PC-3 (cell line): ENCODE measurements around the gene PKIG. TPM values are rescaled to one million over a fixed set of nuclear protein-coding genes. Genes with fewer than 3 reads are reported as not detected.

Experiments
- ATAC-seq: fragments of 200-7000 bp; cut with Tn5 transposase; 2 replicates; pipeline ENCODE4 v1.9.1; 2020; ENCODE audit warnings: mild to moderate bottlenecking, moderate library complexity
- BruUV-seq: library from RNA; stranded (reverse); fragments of 400-500 nt; replicated peaks from 2 replicates; lab custom pipeline; 2021; lab: Mats Ljungman, UMichigan
- CTCF ChIA-PET: fragments of 300-600 bp; sonication (Branson Sonifier 250); formaldehyde crosslinking; loops from one replicate; lab custom pipeline; 2022; ENCODE audit warnings: antibody characterized with exemption; lab: Charles Lee
- POLR2A ChIA-PET: fragments of 300-600 bp; sonication (Branson Sonifier 250); formaldehyde crosslinking; loops from one replicate; lab custom pipeline; 2022; ENCODE audit warnings: antibody characterized with exemption; ENCODE audit not compliant: unreplicated experiment; lab: Charles Lee
- DNase-seq: peaks from one replicate; pipeline ENCODE4 v3.0.0-alpha.2; 2015
- H2AFZ ChIP-seq: fragments of 300-600 bp; sonication (generic); 2 replicates; pipeline ENCODE4 v1.6.0; 2016; ENCODE audit warnings: antibody characterized with exemption, low read length
- H3F3A ChIP-seq: fragments of 300-600 bp; sonication (generic); one replicate; pipeline ENCODE4 v1.6.0; 2017; ENCODE audit warnings: antibody characterized with exemption, low read length, control low read depth, mild to moderate bottlenecking; ENCODE audit not compliant: unreplicated experiment
- H3K27ac ChIP-seq: fragments of 300-600 bp; sonication (generic); 2 replicates; pipeline ENCODE4 v1.5.1; 2016; ENCODE audit warnings: mild to moderate bottlenecking, low read length
- H3K27me3 ChIP-seq: fragments of 300-600 bp; sonication (generic); 2 replicates; pipeline ENCODE4 v1.6.1; 2016; ENCODE audit warnings: low read length, mixed read lengths
- H3K36me3 ChIP-seq: fragments of 300-600 bp; sonication (generic); 2 replicates; pipeline ENCODE4 v1.6.1; 2016; ENCODE audit warnings: low read depth, mixed run types, low read length, mixed read lengths
- H3K4me1 ChIP-seq: fragments of 300-600 bp; sonication (generic); 2 replicates; pipeline ENCODE4 v1.5.1; 2016; ENCODE audit warnings: low read length; ENCODE audit not compliant: insufficient read depth
- H3K4me2 ChIP-seq: fragments of 300-600 bp; sonication (generic); 2 replicates; pipeline ENCODE4 v1.6.0; 2016; ENCODE audit warnings: low read length
- H3K4me3 ChIP-seq: fragments of 300-600 bp; sonication (generic); 2 replicates; pipeline ENCODE4 v1.5.1; 2016; ENCODE audit warnings: mild to moderate bottlenecking, low read length, mixed read lengths
- H3K79me2 ChIP-seq: fragments of 300-600 bp; sonication (generic); 2 replicates; pipeline ENCODE4 v1.6.1; 2017; ENCODE audit warnings: low read length, mixed read lengths
- H3K9ac ChIP-seq: fragments of 300-600 bp; sonication (generic); 2 replicates; pipeline ENCODE4 v1.6.0; 2016; ENCODE audit warnings: mild to moderate bottlenecking, low read length
- H3K9me2 ChIP-seq: fragments of 300-600 bp; sonication (generic); replicated peaks from 2 replicates; pipeline ENCODE4 v1.6.1; 2016; ENCODE audit warnings: mixed run types, low read length, mixed read lengths
- H3K9me3 ChIP-seq: fragments of 300-600 bp; sonication (generic); 2 replicates; pipeline ENCODE4 v1.6.1; 2016; ENCODE audit warnings: low read length, mixed read lengths
- H4K20me1 ChIP-seq: fragments of 300-600 bp; sonication (generic); 2 replicates; pipeline ENCODE4 v1.6.1; 2016; ENCODE audit warnings: low read length, mixed read lengths
- EZH2 ChIP-seq: fragments of 300-600 bp; sonication (generic); IDR thresholded peaks from one replicate; pipeline ENCODE4 v1.6.1; 2017; ENCODE audit warnings: antibody characterized with exemption, mild to moderate bottlenecking, low read length; ENCODE audit not compliant: unreplicated experiment
- EZH2phosphoT487 ChIP-seq: fragments of 300-600 bp; sonication (generic); IDR thresholded peaks from 2 replicates; pipeline ENCODE4 v1.6.1; 2018; ENCODE audit warnings: mild to moderate bottlenecking, antibody characterized with exemption, low read length, borderline replicate concordance
- intact Hi-C: fragments of 100-400 bp; cut with micrococcal nuclease; formaldehyde crosslinking; loops from 2 replicates; pipeline ENCODE4 v1.9.0; 2023
- total RNA-seq: library from RNA; depleted of rRNA; stranded (reverse); fragments of >200 nt; gene quantifications from 2 replicates; pipeline ENCODE4 v1.2.3, GENCODE V29; 2014
- TF ChIP-seq, protein P1 (sequence below): fragments of 300-600 bp; sonication (generic); conservative IDR thresholded peaks from 2 replicates; pipeline ENCODE4 v1.5.1; 2017; ENCODE audit warnings: antibody characterized with exemption, low read depth, mild to moderate bottlenecking, low read length

PKIG gene
- total RNA-seq, 1 experiment from 2014 or later = 47.5 TPM

GRCh38 chr20:44609006-44609515 lies 26.7 kb downstream of the PKIG start:
- Histone ChIP-seq H3K36me3 (no peaks in the 10 kb centered on the region), H3K4me3 (no peak overlapping the region), H3K9me2 (no peaks in the 10 kb centered on the region), H2AFZ (0 out of 2 replicates have a peak overlapping the region, but pooled peaks have one; percentile 71), H3K27me3 (no peaks in the 10 kb centered on the region), H4K20me1 (no peaks in the 10 kb centered on the region), H3K27ac (peak overlapping the region; percentile 65), H3K4me2 (no peak overlapping the region), H3K9ac (peak overlapping the region; percentile 59), H3F3A (no peaks in the 10 kb centered on the region), H3K79me2 (no peaks in the 10 kb centered on the region), H3K9me3 (no peaks in the 10 kb centered on the region), H3K4me1 (peaks cover 8% of the 10 kb centered on the region)
- ChIA-PET CTCF (interaction anchor here (0.6 kb wide), 1 partner anchor 224 kb away, joined by 4 read pairs; no protein-coding TSS in a partner anchor), POLR2A (no interaction called here)
- ATAC-seq (peak; percentile 3; the same call in 1 of the 2 replicates), DNase-seq (no peak)
- no TSS peak for BruUV-seq
- intact Hi-C loops = no loop called here
- TF ChIP-seq EZH2 (no peak), EZH2phosphoT487 (no peak)
- TF ChIP-seq, protein P1, sequence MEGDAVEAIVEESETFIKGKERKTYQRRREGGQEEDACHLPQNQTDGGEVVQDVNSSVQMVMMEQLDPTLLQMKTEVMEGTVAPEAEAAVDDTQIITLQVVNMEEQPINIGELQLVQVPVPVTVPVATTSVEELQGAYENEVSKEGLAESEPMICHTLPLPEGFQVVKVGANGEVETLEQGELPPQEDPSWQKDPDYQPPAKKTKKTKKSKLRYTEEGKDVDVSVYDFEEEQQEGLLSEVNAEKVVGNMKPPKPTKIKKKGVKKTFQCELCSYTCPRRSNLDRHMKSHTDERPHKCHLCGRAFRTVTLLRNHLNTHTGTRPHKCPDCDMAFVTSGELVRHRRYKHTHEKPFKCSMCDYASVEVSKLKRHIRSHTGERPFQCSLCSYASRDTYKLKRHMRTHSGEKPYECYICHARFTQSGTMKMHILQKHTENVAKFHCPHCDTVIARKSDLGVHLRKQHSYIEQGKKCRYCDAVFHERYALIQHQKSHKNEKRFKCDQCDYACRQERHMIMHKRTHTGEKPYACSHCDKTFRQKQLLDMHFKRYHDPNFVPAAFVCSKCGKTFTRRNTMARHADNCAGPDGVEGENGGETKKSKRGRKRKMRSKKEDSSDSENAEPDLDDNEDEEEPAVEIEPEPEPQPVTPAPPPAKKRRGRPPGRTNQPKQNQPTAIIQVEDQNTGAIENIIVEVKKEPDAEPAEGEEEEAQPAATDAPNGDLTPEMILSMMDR = no peak

DNA sequence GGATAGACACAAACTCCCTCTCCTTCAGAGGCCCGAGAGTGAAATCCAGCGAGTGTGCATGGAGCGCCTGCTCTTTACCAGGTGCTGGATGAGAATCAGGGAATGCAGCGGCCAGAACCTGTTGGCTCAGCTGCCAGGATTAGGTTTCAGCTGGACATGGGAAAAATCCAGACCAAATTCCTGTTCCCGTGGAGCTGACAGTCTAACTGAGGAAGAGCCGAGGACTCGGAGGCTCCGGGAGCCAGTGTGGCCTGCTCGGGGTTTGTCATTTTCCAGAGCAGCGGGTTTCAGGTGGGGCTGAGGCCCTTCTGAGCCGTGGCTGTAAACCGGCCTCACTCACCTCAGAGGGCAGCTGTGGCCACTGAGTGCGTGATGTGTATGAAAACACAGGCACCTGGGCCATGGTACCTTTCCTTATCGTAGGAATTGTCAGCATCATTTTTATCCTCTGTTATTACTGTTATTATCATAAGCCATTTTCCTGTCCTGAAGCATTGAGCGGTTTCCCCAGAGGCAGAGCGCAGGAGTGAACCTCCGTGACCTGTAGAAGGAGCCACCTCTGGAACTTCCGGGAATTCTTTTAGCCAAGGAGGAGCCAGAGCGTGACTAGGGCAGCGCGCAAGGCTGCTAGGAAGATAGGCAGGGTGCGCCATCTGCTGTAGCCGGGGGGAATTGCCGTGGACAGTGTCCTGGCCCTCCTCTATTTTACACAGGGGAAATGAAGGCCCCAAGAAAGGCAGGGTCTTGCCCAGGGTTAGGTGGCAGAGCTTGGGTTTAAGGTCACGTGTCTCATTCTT lies 27.3 kb downstream of the PKIG start:
- ATAC-seq = peak; percentile 97
- peak overlapping the region; percentile 59 for H3K9ac ChIP-seq
- no peaks in the 10 kb centered on the region for H4K20me1 ChIP-seq
- peak overlapping the region; percentile 71 for H2AFZ ChIP-seq
- BruUV-seq = TSS peak; percentile 94
- POLR2A ChIA-PET = no interaction called here
- H3K9me3 ChIP-seq = no peaks in the 10 kb centered on the region
- no peaks in the 10 kb centered on the region for H3K79me2 ChIP-seq
- H3K27ac ChIP-seq = peak overlapping the region; percentile 65
- peak overlapping the region; percentile 49 for H3K4me2 ChIP-seq
- TF ChIP-seq, protein P1 = peak; percentile 98
- no peak for TF ChIP-seq EZH2
- no peaks in the 10 kb centered on the region for H3K9me2 ChIP-seq
- no peaks in the 10 kb centered on the region for H3F3A ChIP-seq
- H3K27me3 ChIP-seq = no peaks in the 10 kb centered on the region
- intact Hi-C loops = loop anchor here (1.0 to 2.0 kb wide), 6 partner anchors 37 to 393 kb away; partner anchors contain the start of gene TTPAL
- peak; percentile 94 for DNase-seq
- H3K4me3 ChIP-seq = no peak overlapping the region
- peaks cover 8% of the 10 kb centered on the region for H3K4me1 ChIP-seq
- H3K36me3 ChIP-seq = no peaks in the 10 kb centered on the region; the same call in 1 of the 2 replicates
- CTCF ChIA-PET = interaction anchor here (0.6 to 0.7 kb wide), 2 partner anchors 134 to 224 kb away, joined by 4 read pairs; no protein-coding TSS in a partner anchor
